ENCODE results near the gene UBE2S.

DNA sequence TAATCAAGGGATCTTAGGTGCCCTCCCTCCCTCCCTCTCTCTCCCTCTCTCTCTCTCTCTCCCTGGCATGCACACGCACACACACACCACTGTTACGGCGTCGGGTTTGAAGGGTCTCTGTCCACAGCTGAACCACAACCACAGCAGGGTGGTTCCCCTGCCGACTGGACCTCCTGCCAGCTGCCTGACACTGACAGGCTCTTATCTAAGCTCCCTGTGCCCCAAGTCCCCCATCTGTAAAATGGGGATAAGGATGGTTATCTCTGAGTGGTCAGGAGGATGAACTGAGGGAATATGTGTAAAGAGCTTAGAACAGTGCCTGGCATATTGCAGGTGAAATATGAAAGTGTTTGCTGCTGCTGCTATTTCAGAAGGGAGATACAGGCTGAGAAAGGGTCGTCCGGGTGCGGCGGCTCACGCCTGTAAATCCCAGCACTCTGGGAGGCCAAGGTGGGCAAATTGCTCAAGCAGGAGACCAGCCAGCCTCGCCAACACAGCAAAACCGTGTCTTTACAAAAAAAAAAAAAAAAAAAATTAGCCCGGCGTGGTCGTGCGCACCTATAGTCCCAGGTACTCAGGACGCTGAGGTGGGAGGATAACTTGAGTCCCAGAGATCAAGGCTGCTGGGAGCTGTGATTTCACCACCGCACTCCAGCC, 36.4 kb upstream of the UBE2S start:
- no peak for TF ChIP-seq CTCF (IDR thresholded peaks at IDR 0.05)
- no peak for TF ChIP-seq POLR2A (IDR thresholded peaks at IDR 0.05)
